GM12873 (cell line): ENCODE data around the gene FAM193A.
A peak's percentile ranks its signal among the peaks of the same experiment; 100 is the strongest.

Source experiments
- CTCF ChIP-seq: IDR thresholded peaks from 2 replicates; pipeline ENCODE4 v1.5.1; 2012; ENCODE audit warnings: low read depth, mild to moderate bottlenecking, moderate library complexity, low read length, control low read depth; ENCODE audit not compliant: insufficient read depth; ENCODE audit errors: missing control alignments

Gene FAM193A

GRCh38 chr4:2595436-2595835, 59.0 kb downstream of the FAM193A start:
- TF ChIP-seq CTCF, result no peak

GRCh38 chr4:2595952-2596552, 59.6 kb downstream of the FAM193A start:
- TF ChIP-seq CTCF, result no peak

- TF ChIP-seq CTCF, result no peak
These were observed 60.2 kb downstream of the FAM193A start for GRCh38 chr4:2596611-2597010.

GRCh38 chr4:2598511-2599303, 62.3 kb downstream of the FAM193A start:
- peak; percentile 64 for TF ChIP-seq CTCF

GRCh38 chr4:2599304-2599654, 62.8 kb downstream of the FAM193A start:
- TF ChIP-seq CTCF, result no peak

- no peak for TF ChIP-seq CTCF
These were observed 64.4 kb downstream of the FAM193A start for GRCh38 chr4:2600878-2601277.

GRCh38 chr4:2604614-2605013, 68.2 kb downstream of the FAM193A start:
- TF ChIP-seq CTCF, result no peak
